Endothelial cell of umbilical vein (primary cell): ENCODE results near the gene SLC9A1. TPM values are rescaled to one million over a fixed set of nuclear protein-coding genes. Genes with fewer than 3 reads are reported as not detected.
"Not testable (repeated sequence)": the region's sequence is repeated elsewhere in the genome, so short reads cannot be mapped to it uniquely, and the experiment has no call there.

Experiments used
- BruUV-seq: library from RNA; stranded (reverse); fragments of 400-500 nt; replicated peaks from 2 replicates; lab custom pipeline; 2021; lab: Mats Ljungman, UMichigan
- CTCF ChIA-PET: fragments of 300-600, 350-600 bp; sonication (Branson Sonifier 250); formaldehyde crosslinking; loops from one replicate; lab custom pipeline; 2021; ENCODE audit warnings: antibody characterized with exemption, inconsistent platforms; lab: Charles Lee
- POLR2A ChIA-PET: fragments of 300-600, 350-600 bp; sonication (Branson Sonifier 250); formaldehyde crosslinking; loops from one replicate; lab custom pipeline; 2021; ENCODE audit warnings: antibody characterized with exemption, inconsistent platforms; lab: Charles Lee
- DNase-seq: peaks from one replicate; pipeline ENCODE4 v3.0.0-alpha.2; 2011; ENCODE audit warnings: low read depth, low spot score
- FAIRE-seq: peaks from 2 replicates; lab custom pipeline; 2011; peaks lifted over from hg19 to GRCh38; lab: Jason Lieb, UNC
- H2AFZ ChIP-seq: 2 replicates; pipeline ENCODE4 v1.6.0; 2012; ENCODE audit warnings: low read depth, low read length, control low read depth, inconsistent platforms
- H3K27ac ChIP-seq: 2 replicates; pipeline ENCODE4 v1.5.1; 2011; ENCODE audit warnings: low read depth, mild to moderate bottlenecking, control low read depth, low read length, moderate library complexity; ENCODE audit not compliant: insufficient read depth
- H3K27me3 ChIP-seq, 2 experiments: 2 replicates each; pipeline versions ENCODE4 v1.6.0 to v1.6.1; 2011; ENCODE audit warnings: low read length in 2 of 2, mixed read lengths in 1 of 2; ENCODE audit not compliant: control insufficient read depth in 2 of 2, insufficient read depth in 2 of 2
- H3K36me3 ChIP-seq, 2 experiments: 2 replicates in 1 of 2; 3 replicates in 1 of 2; pipeline ENCODE4 v1.5.1; 2011; ENCODE audit warnings: low read length in 2 of 2, mild to moderate bottlenecking in 1 of 2, moderate library complexity in 1 of 2; ENCODE audit not compliant: control insufficient read depth in 2 of 2, insufficient read depth in 2 of 2; ENCODE audit errors: extremely low read depth in 1 of 2
- H3K4me1 ChIP-seq: 3 replicates; pipeline ENCODE4 v1.5.1; 2011; ENCODE audit warnings: mild to moderate bottlenecking, low read length; ENCODE audit not compliant: control insufficient read depth, insufficient read depth; ENCODE audit errors: extremely low read depth
- H3K4me2 ChIP-seq: 2 replicates; pipeline ENCODE4 v1.6.1; 2011; ENCODE audit warnings: low read length, control low read depth, mixed read lengths; ENCODE audit not compliant: insufficient read depth
- H3K4me3 ChIP-seq, 3 experiments: fragments of 200-600 bp in 1 of 3; sonication (generic), shearing (Covaris generic) in 1 of 3; replicated peaks in 1 of 3; 2 replicates each; pipeline ENCODE4 v1.5.1; 2011 to 2016; ENCODE audit warnings: control low read depth in 3 of 3, low read length in 3 of 3, mild to moderate bottlenecking in 2 of 3, inconsistent platforms in 1 of 3, low read depth in 1 of 3, moderate library complexity in 1 of 3; ENCODE audit not compliant: insufficient read depth in 1 of 3
- H3K79me2 ChIP-seq: 2 replicates; pipeline ENCODE4 v1.6.0; 2012; ENCODE audit warnings: low read length, inconsistent platforms; ENCODE audit not compliant: control insufficient read depth, insufficient read depth
- H3K9ac ChIP-seq: replicated peaks from 2 replicates; pipeline ENCODE3; 2011; ENCODE audit warnings: low read length, control low read depth; ENCODE audit not compliant: insufficient read depth; ENCODE audit errors: extremely low read depth
- H3K9me1 ChIP-seq: replicated peaks from 3 replicates; pipeline ENCODE4 v1.6.0; 2011; ENCODE audit warnings: mild to moderate bottlenecking, low read length; ENCODE audit not compliant: control insufficient read depth, insufficient read depth; ENCODE audit errors: extremely low read depth
- H3K9me3 ChIP-seq: replicated peaks from 2 replicates; pipeline ENCODE4 v1.5.1; 2012; ENCODE audit warnings: low read length, inconsistent platforms; ENCODE audit not compliant: control insufficient read depth, insufficient read depth
- H4K20me1 ChIP-seq: replicated peaks from 2 replicates; pipeline ENCODE3; 2011; ENCODE audit warnings: mild to moderate bottlenecking, low read length; ENCODE audit not compliant: control insufficient read depth, insufficient read depth; ENCODE audit errors: extremely low read depth
- CTCF ChIP-seq, 2 donors: IDR thresholded peaks; 1 replicate in 1 of 2; 2 replicates in 1 of 2; pipeline ENCODE4 v1.5.1; 2011; ENCODE audit warnings: low read length in 2 of 2, mild to moderate bottlenecking in 2 of 2, moderate library complexity in 2 of 2, control low read depth in 1 of 2, inconsistent platforms in 1 of 2, low read depth in 1 of 2; ENCODE audit not compliant: insufficient read depth in 1 of 2; ENCODE audit errors: extremely low read depth in 1 of 2
- EZH2 ChIP-seq: IDR thresholded peaks from 2 replicates; pipeline ENCODE4 v1.6.1; 2012; ENCODE audit warnings: borderline replicate concordance, low read depth, mild to moderate bottlenecking, moderate library complexity, low read length, inconsistent platforms; ENCODE audit not compliant: severe bottlenecking
- FOS ChIP-seq: IDR thresholded peaks from 2 replicates; pipeline ENCODE4 v1.6.1; 2011; ENCODE audit warnings: mild to moderate bottlenecking, low read length, moderate library complexity, borderline replicate concordance; ENCODE audit not compliant: insufficient read depth
- GATA2 ChIP-seq: IDR thresholded peaks from 2 replicates; pipeline ENCODE4 v1.7.0; 2011; ENCODE audit warnings: low read depth, mild to moderate bottlenecking, moderate library complexity, mixed read lengths, low read length; ENCODE audit not compliant: insufficient read length, insufficient read depth
- JUN ChIP-seq: IDR thresholded peaks from 2 replicates; pipeline ENCODE4 v1.6.1; 2011; ENCODE audit warnings: borderline replicate concordance, low read depth; ENCODE audit not compliant: insufficient read length, insufficient read depth
- MYC ChIP-seq: IDR thresholded peaks from one replicate; pipeline ENCODE4 v1.6.1; 2011; ENCODE audit warnings: mild to moderate bottlenecking, low read depth, low read length
- POLR2A ChIP-seq: IDR thresholded peaks from 2 replicates; pipeline ENCODE4 v1.6.1; 2012; ENCODE audit warnings: low read depth, mild to moderate bottlenecking, control low read depth, low read length
- POLR2AphosphoS5 ChIP-seq: IDR thresholded peaks from 2 replicates; pipeline ENCODE4 v1.6.1; 2012; ENCODE audit warnings: low read depth, mild to moderate bottlenecking, control low read depth, low read length, moderate library complexity; ENCODE audit not compliant: insufficient read depth
- dilution Hi-C: fragments of 300-500 bp; cut with MboI; formaldehyde crosslinking; loops from one replicate; pipeline ENCODE4 v1.15.0; 2019; ENCODE audit warnings: low sequenced_read_pairs; ENCODE audit not compliant: extremely low pct_ligation_motif_present
- intact Hi-C: fragments of 100-400 bp; cut with micrococcal nuclease; formaldehyde crosslinking; loops from one replicate; pipeline ENCODE4 v1.10.0; 2022
- polyA plus RNA-seq, 4 experiments: library from polyadenylated mRNA; depleted of rRNA in 3 of 4; stranded (reverse) in 3 of 4; unstranded in 1 of 4; fragments of >200 nt; gene quantifications; 2 replicates each; pipeline versions ENCODE4 v1.2.1 to v1.2.3, GENCODE V29; 2011 to 2012; ENCODE audit warnings: missing spikeins in 1 of 4
- total RNA-seq: library from RNA; stranded (reverse); gene quantifications from 2 replicates; pipeline ENCODE4 v1.2.3, GENCODE V29; 2021
- TF ChIP-seq, protein P1 (sequence below): IDR thresholded peaks from 2 replicates; pipeline ENCODE4 v1.6.1; 2011; ENCODE audit not compliant: insufficient read depth, insufficient read length

Gene SLC9A1
- total and polyA plus RNA-seq, 2 donors (not counting 3 experiments of a cell fraction or from before 2014, with no cell fraction given), result 22.8 to 59.2 TPM

GRCh38 chr1:27127419-27127818 lies 27.5 kb downstream of the SLC9A1 start:
- FAIRE-seq (no peak), DNase-seq (no peak)
- ChIA-PET CTCF (interaction anchor here (1.0 to 1.7 kb wide), 2 partner anchors 10 to 25 kb away, joined by 4 to 7 read pairs; no protein-coding TSS in a partner anchor), POLR2A (no interaction called here)
- dilution Hi-C loops, result no loop called here
- no peaks in the 10 kb centered on the region for H3K9me3 ChIP-seq
- H4K20me1 ChIP-seq, result no peaks in the 10 kb centered on the region
- intact Hi-C loops, result no loop called here
- peaks cover 12% of the 10 kb centered on the region for H3K79me2 ChIP-seq
- no peak overlapping the region for H2AFZ ChIP-seq
- H3K9me1 ChIP-seq, result no peaks in the 10 kb centered on the region
- H3K27ac ChIP-seq, result no peak overlapping the region
- no peaks in the 10 kb centered on the region for H3K27me3 ChIP-seq
- no peak overlapping the region for H3K4me3 ChIP-seq
- H3K36me3 ChIP-seq, result no peaks in the 10 kb centered on the region
- BruUV-seq, result no TSS peak
- H3K4me2 ChIP-seq, result no peak overlapping the region
- TF ChIP-seq JUN (no peak), EZH2 (no peak), FOS (no peak), POLR2A (no peak), MYC (no peak)
- H3K4me1 ChIP-seq, result peaks cover 14% of the 10 kb centered on the region
- H3K9ac ChIP-seq, result no peak overlapping the region

DNA sequence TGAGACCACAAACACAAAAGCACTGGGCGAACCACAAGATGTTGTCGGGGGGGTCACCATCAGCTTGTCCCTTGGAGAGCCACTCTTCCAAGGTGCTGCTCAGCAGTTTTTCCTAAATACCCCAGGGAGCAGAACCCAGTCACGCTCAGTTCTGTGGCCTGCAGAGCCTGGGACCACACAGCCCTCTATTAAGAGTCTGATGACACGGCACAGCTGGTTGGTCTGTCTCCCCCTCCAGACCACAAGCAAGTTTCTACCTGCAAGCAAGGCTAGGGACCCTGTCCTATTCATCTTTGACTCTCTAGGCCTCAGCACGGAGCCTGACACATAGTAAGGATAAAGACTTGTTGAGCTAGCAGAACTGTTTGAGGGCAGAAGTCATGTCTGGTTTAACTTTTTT lies 28.5 kb downstream of the SLC9A1 start:
- H3K4me3 ChIP-seq, result no peak overlapping the region
- dilution Hi-C loops, result no loop called here
- no TSS peak for BruUV-seq
- no peaks in the 10 kb centered on the region for H4K20me1 ChIP-seq
- no peaks in the 10 kb centered on the region for H3K9me3 ChIP-seq
- no peak overlapping the region for H2AFZ ChIP-seq
- CTCF ChIA-PET, result interaction anchor here (0.5 to 1.7 kb wide), 3 partner anchors 9 to 193 kb away, joined by 3 to 7 read pairs (median 4); no protein-coding TSS in a partner anchor
- no peak overlapping the region for H3K9ac ChIP-seq
- no peaks in the 10 kb centered on the region for H3K27me3 ChIP-seq
- no peaks in the 10 kb centered on the region for H3K36me3 ChIP-seq
- H3K9me1 ChIP-seq, result no peaks in the 10 kb centered on the region
- H3K4me2 ChIP-seq, result no peak overlapping the region
- no peak overlapping the region for H3K27ac ChIP-seq
- no peak for FAIRE-seq
- no peak for TF ChIP-seq CTCF (IDR thresholded peaks at IDR 0.05; ENCODE audit: extremely low read depth in 1 of 2, insufficient read depth in 1 of 2, low read depth in 1 of 2, low read length in 2 of 2)
- TF ChIP-seq MYC, result no peak
- no peak for TF ChIP-seq POLR2AphosphoS5
- TF ChIP-seq JUN, result no peak
- TF ChIP-seq, protein P1, sequence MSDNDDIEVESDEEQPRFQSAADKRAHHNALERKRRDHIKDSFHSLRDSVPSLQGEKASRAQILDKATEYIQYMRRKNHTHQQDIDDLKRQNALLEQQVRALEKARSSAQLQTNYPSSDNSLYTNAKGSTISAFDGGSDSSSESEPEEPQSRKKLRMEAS, result no peak
- no peak for TF ChIP-seq POLR2A
- TF ChIP-seq EZH2, result no peak
- no peak for TF ChIP-seq GATA2
- TF ChIP-seq FOS, result no peak
- POLR2A ChIA-PET, result no interaction called here
- no peak for DNase-seq
- intact Hi-C loops, result no loop called here
- peaks cover 24% of the 10 kb centered on the region for H3K4me1 ChIP-seq
- H3K79me2 ChIP-seq, result peaks cover 12% of the 10 kb centered on the region

DNA sequence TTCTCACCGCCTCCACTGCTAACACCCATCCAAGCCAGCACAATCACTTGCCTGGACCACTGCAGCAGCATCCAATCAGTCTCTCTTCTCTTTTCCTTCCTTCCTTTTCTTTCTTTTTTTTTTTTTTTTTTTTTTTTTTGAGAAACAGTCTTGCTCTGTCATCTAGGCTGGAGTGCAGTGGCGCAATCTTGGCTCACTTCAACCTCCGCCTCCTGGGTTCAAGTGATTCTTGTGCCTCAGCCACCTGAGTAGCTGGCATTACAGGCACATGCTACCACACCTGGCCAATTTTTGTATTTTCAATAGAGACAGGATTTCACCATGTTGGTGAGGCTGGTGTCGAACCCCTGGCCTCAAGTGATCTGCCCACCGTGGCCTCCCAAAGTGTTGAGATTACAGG lies 29.8 kb downstream of the SLC9A1 start:
- H3K4me3 ChIP-seq, H3K9ac ChIP-seq, H3K9me1 ChIP-seq, intact Hi-C loops, H3K36me3 ChIP-seq, H4K20me1 ChIP-seq, H3K27ac ChIP-seq, FAIRE-seq, POLR2A ChIA-PET, H3K27me3 ChIP-seq, H3K9me3 ChIP-seq, H3K4me2 ChIP-seq, BruUV-seq, dilution Hi-C loops, H2AFZ ChIP-seq, DNase-seq: not testable (repeated sequence)
- CTCF ChIA-PET, result interaction anchor here (0.9 to 1.5 kb wide), 3 partner anchors 10 to 29 kb away, joined by 3 to 6 read pairs (median 3); partner anchors contain the start of gene SLC9A1
- H3K4me1 ChIP-seq, result peaks cover 22% of the 10 kb centered on the region
- peaks cover 15% of the 10 kb centered on the region for H3K79me2 ChIP-seq
